NCI-H2171 (cell line): ENCODE results near the gene SELENOO.

ENCODE experiments used
- DNase-seq: peaks from one replicate; lab custom pipeline; 2025; lab: John Stamatoyannopoulos, UW

The SELENOO gene

DNA sequence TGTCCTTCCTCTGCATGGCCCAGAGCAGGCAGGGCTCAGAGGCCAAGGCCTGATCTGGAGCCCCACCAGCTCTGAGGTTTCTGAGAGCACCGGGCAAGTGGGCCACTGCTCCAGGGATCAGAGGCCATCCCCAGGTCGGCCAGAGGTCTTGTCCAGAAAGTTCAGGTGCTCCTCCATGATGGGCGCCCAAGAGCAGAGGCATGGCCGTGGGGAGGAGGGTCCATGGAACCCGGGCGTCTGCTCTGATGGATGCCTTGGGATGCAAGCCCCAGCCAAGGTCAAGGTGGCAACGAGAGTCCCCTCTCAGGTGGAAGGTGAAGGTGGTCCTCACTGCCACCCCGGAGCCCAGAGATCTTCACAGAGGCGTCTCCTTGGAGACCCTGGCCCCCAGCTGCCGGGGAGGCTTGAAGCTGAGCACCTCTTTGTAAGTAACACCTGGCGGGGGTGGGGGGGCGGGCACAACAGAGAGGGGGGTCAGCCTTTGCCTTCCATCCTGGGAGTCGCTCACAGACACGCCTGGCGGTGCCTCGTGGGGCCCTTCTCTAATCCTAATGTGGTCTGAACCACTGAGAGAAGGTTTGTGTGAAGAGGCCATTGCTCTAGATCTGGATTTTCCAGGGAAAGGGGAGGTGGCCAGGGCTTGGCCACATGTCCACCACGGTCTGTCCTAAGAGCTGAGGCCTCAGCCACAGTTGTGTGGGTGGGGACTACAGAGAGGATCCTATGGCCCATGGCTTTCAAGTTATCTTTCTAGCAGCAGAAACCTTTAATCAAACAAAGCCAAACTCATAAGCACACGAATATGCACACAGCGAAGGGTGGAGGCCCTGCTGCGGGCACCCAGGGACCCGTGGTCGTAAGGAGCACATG, 52.5 kb downstream of the SELENOO start:
- no peak for DNase-seq

GRCh38 chr22:50253941-50254340, 53.1 kb downstream of the SELENOO start:
- no peak for DNase-seq

DNA sequence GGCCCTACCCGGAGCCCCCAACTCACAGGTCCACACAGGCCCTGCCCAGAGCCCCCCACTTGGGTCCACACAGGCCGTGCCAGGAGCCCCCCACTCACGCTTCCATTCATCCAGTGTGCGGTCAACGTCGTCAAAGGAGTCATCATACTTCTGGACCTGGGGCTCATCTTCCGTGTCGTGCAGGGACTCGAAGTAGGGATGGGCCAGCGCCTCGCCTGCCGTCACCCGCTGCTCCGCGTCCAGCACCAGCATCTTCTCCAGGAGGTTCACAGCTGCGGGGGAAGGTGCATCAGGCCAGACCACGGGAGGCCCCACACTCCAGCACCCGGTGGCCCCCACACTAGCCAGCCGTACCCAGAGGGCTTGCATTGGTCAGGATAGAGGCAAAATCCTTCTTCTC, 54.3 kb downstream of the SELENOO start:
- no peak for DNase-seq

- no peak for DNase-seq
These were observed 54.8 kb downstream of the SELENOO start for GRCh38 chr22:50255607-50256006.

- DNase-seq, result no peak
These were observed 55.5 kb downstream of the SELENOO start for GRCh38 chr22:50256258-50256862.

GRCh38 chr22:50257041-50257440, 56.2 kb downstream of the SELENOO start:
- DNase-seq, result peak; percentile 34

GRCh38 chr22:50257451-50258360, 56.9 kb downstream of the SELENOO start:
- DNase-seq, result no peak

GRCh38 chr22:50258361-50259292, 57.8 kb downstream of the SELENOO start:
- DNase-seq, result no peak

DNA sequence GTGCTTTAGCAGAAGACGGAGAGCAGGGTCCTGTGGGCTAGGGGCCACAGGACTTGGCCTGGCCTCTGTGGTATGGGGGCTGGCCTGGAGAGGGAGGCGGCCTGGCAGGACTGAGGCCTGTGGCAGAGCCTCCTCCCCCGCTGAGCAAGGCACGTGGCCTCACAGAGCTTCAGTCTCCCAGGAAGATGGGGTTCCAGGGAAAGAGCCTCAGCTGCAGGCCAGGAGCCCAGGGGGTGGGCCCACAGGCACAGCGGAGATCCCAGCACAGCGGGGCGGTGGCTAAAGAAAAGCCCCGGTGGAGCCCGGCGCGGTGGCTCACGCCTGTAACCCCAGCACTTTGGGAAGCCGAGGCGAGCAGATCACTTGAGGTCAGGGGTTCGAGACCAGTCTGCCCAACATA, 58.5 kb downstream of the SELENOO start:
- no peak for DNase-seq

DNA sequence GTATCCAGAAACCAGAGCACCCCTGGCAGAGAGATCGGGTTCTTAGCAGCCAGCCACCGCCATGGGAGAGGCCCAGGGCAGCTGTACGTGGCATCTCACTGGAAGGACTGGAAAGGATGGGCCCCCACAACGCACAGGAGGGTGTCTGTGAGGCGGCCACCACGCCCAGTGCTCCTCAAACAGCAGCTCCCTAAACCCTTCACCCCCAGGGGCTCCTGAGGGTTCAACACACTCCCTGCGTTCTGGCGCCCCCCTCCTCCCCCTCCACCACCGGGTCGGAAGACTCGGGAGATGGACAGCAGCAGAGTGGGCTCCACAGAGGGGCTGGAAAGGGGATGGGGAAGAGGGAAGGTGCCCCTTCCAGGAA, 59.6 kb downstream of the SELENOO start:
- DNase-seq, result no peak

- DNase-seq, result peak; percentile 47
These were observed 60.2 kb downstream of the SELENOO start for GRCh38 chr22:50260801-50261614.

DNA sequence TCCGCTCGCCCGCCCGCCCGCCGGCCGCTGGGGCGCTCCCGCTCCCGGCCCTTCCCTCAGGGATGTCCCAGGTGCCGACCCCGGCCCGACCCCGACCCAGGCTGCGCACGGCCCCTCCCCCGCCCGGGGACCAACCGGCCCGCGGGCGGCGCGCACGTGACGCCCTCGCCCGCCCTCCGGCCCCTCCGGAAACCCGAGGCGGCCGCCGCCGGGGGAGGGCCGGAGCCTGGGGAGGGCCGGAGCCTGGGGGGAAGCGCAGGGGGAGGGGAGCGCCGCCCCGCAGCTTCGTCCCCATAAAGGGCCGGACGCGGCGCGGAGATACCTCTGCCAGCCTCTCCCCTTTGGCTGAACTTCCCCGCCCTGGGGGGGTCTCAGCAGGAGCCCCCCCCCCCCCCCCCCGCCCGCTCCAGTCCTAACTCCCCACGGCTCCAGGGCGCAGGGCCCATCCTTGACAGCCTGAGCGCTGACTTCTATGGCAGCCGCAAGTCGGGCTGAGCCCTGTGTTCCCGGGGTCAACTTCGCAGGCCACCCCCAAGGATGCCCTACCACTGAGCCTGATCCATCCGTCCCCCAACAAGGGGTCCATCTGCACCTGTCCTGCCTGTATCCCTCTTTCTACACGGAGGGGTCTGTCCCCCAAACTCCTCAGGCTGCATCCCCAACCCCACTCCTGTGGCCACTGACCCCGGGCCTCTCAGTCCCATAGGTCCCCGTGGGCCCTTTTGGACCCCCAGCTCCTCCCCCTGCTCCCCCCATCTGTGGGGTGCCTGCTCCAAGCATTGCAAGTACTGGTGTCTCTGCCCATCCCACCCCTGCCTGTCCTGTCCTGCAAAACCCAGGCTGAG, 61.0 kb downstream of the SELENOO start, which contains the start of gene MAPK12:
MAPK12 (minus strand) TSS at position 69 of the 845 bp plus-strand sequence. CDS start 174 bp downstream, outside the sequence.
- peak; percentile 39 for DNase-seq

GRCh38 chr22:50262460-50262911, 61.7 kb downstream of the SELENOO start:
- no peak for DNase-seq

DNA sequence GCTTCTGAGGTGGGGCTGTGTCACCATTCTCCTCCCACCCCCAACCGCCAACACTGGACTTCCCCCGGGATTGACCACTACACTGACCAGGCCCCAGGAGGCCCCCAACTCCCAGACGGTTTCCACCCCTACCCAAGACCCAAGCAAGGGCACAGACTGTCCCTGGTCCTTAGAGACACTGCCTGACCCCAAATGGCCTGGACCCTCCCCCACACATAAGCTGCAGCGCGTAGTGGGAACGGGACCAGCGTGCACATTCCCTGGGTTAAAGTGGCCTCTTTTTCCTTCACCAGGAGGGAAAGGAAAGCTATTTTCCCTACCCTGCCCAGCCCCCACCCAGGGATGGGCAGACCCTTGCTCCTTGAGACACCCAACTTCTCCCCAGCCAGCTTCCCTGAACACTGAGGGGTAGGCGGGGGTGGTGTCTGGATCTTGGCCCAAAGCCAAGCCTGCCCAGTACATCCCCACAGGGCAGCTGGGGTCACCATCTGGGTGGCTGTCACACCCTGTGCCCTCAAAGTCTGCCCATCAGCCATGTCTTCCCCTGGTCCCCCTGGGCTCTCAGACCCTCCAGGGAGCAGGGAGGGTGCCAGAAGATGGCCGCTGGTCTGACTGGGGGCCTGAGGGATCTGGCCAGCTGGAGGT, 62.3 kb downstream of the SELENOO start:
- no peak for DNase-seq

GRCh38 chr22:50264104-50264745, 63.4 kb downstream of the SELENOO start:
- DNase-seq, result no peak

GRCh38 chr22:50264946-50265669, 64.3 kb downstream of the SELENOO start:
- DNase-seq, result no peak

- DNase-seq, result no peak
These were observed 66.2 kb downstream of the SELENOO start for GRCh38 chr22:50266994-50267393.
